Left lobe of liver (tissue), 2 donors: Measurements from ENCODE around the gene C11orf68. TPM values are rescaled to one million over a fixed set of nuclear protein-coding genes. Genes with fewer than 3 reads are reported as not detected.
"Not testable (repeated sequence)": the region's sequence is repeated elsewhere in the genome, so short reads cannot be mapped to it uniquely, and the experiment has no call there.

Source experiments
- ATAC-seq: fragments of 200-7000 bp; cut with Tn5 transposase; one replicate; pipeline ENCODE4 v1.9.1; 2020; ENCODE audit warnings: mild to moderate bottlenecking, moderate library complexity
- DNase-seq: peaks from one replicate; pipeline ENCODE4 v3.0.0-alpha.2; 2020; ENCODE audit warnings: low spot score
- total RNA-seq: library from RNA; stranded (reverse); gene quantifications from one replicate; pipeline ENCODE4 v1.2.1, GENCODE V29; 2021
- donor health status: DM: no; HTN: no; CAD: no; lungs with moderate emphysema.
- donor health status: DM: no; HTN: yes; CAD: no.

C11orf68 gene
- 13.6 TPM for total RNA-seq

DNA sequence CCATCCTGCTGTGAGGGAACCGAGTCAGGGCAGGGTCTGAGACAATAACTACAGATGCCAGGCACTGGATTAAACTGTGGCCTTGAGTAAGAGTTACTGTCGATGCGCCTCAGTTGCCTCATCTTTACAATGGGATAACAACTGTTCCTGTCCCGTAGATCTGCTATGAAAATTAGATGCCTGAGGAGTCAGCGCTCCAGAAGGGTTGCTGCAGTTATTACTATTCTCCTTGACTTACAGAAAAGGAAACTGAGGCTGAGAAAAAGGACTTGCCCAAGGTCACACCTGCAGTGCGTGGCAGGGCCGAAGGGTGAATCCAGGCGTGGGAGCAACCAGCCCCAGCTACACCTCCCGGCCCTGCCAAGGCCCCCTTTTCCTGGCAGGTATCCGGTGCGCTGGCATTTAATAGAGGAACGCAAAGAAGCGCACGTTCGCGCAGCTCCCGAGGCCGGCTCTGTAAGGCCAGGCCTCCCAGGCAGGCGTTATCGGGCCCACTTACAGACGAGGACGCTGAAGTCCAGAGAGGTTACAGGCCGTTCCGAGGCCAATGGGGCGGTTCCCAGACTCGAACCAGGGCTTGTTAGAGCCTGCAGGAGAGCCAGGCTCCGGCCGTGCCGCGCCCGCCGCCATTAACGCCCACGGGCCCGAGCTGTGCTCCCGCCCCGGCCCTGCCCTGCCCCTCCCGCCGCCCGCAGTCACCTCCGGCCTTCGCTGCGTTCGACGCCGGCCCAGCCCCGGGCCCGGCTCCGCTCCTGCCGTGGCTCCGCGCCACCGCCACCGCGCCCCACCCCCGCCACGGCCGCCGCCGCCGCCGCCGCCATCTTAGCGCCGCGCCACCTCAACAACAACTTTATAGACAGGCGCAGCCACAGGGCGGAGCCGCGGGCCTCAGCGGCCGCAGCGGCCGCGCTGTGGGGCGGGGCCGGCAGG is at the start of gene C11orf68:
Gene C11orf68 (minus strand): TSS at position 852 of the 930 bp plus-strand sequence. CDS start 31 bp downstream, at position 821.
- ATAC-seq = no peak
- no peak for DNase-seq

- no peak for ATAC-seq
- DNase-seq = no peak
These were observed 48.6 kb upstream of the C11orf68 start for GRCh38 chr11:65967329-65967934.

DNA sequence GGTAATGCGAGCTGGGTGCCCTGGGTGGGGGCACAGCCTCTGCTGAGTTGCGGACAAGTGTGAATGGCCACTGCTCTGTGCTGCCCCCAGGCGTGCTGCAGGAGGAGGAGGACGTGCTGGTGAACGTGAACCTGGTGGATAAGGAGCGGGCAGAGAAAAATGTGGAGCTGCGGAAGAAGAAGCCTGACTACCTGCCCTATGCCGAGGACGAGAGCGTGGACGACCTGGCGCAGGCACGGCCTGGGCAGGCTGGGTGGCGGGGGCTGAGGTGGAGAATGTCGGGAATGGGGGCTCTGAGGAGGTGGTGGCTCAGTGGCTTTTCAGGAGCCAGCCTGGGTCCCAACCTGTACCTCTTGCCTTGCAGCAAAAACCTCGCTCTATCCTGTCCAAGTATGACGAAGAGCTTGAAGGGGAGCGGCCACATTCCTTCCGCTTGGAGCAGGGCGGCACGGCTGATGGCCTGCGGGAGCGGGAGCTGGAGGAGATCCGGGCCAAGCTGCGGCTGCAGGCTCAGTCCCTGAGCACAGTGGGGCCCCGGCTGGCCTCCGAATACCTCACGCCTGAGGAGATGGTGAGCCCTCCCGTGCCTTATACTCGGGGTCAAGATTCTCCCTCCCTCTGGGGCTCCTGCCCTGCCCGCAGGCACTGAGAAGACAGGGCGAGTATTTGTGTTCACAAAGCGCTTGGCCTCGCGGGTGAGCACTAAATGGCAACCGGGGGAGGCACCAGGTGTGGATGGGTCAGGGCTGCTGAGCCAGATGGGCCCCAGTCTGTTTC is 47.3 kb upstream of the C11orf68 start:
- no peak for DNase-seq

DNA sequence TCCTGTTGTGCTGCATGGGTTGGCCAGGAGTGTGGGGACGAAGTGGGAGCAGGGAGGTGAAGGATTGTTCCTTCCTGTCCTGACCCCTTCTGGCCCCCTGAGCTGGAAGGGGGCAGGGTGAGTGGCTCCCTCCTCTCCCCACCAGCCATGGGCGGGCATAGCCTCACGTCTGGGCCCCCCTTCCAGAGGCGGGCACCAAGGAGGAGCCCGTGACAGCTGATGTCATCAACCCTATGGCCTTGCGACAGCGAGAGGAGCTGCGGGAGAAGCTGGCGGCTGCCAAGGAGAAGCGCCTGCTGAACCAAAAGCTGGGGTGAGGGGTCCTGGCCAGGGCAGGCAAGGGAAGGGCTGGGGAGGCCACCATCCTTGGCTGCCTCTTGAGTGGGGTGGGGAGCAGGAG is 46.0 kb upstream of the C11orf68 start:
- ATAC-seq (no peak), DNase-seq (no peak)

More for the DNA sequence above, 47.3 kb upstream of the C11orf68 start:
- ATAC-seq = no peak

- ATAC-seq (no peak), DNase-seq (no peak)
These were observed 43.3 kb upstream of the C11orf68 start for GRCh38 chr11:65962141-65962564.

- ATAC-seq (peak; percentile 96), DNase-seq (peak; percentile 98)
These were observed 42.6 kb upstream of the C11orf68 start, which contains the start of gene SART1 for GRCh38 chr11:65961267-65962140. Gene SART1 (plus strand): TSS chr11:65961734. CDS start chr11:65961781, 47 bp downstream.

DNA sequence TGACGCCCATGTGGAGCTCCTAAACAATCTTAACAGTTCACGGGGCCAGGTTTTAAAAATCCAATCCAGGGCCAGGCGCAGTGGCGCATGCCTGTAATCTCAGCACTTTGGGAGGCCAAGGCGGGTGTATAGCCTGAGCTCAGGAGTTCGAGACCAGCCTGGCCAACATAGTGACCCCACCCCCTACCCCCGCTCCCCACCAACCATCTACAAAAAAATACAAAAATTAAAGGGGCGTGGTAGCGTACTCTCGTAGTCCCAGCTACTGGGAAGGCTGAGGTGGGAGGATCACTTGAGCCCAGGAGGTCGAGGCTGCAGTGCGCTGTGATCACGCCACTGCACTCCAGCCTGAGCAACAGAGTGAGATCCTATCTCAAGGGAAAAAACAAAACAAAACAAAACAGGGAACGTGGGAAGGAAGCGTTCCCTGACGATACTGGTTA is 42.0 kb upstream of the C11orf68 start:
- DNase-seq (no peak), ATAC-seq (no peak)

- no peak for DNase-seq
- no peak for ATAC-seq
These were observed 40.0 kb upstream of the C11orf68 start for GRCh38 chr11:65958774-65959420.

DNA sequence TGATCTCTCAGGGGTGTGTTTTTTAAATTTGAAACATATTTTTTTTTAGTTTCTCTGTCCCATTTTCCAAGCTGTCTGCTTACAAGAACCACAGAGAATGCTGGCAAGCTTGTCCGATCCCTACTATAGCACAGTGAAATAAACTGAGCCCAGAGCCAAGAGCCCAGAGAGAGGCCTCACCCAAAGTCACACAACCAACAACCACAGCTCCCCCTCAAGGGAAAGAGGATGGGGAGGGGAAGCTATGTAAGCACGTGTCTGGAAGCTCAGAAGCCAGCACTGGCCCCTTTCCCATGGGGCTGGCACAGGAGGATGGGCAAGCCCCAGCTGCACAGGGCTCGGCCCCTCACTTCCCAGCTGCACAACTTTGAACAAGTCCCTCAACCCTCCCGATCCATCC is 39.4 kb upstream of the C11orf68 start:
- ATAC-seq (no peak), DNase-seq (no peak)

- DNase-seq = no peak
- ATAC-seq = no peak
These were observed 35.9 kb upstream of the C11orf68 start for GRCh38 chr11:65954771-65955170.

GRCh38 chr11:65953471-65953870 is 34.6 kb upstream of the C11orf68 start:
- ATAC-seq (no peak), DNase-seq (no peak)

GRCh38 chr11:65952052-65952521 is 33.2 kb upstream of the C11orf68 start:
- ATAC-seq = peak; percentile 42

DNA sequence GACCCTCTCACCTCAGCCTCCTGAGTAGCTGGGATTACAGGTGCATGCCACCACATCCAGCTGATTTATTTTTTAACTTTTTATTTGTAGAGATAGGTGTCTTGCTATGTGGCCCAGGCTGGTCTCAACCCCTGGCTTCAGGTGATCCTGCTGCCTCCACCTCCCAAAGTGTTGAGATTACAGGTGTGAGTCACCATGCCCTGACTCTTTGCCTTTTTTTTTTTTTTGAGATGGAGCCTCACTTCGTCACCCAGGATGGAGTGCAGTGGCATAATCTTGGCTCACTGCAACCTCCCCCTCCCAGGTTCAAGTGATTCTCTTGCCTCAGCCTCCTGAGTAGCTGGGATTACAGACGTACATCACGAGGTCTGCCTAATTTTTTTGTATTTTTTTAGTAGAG is 32.8 kb upstream of the C11orf68 start:
- not testable (repeated sequence) for ATAC-seq, DNase-seq

More at GRCh38 chr11:65952052-65952521, 33.2 kb upstream of the C11orf68 start:
- DNase-seq = no peak

- DNase-seq, ATAC-seq: not testable (repeated sequence)
These were observed 31.8 kb upstream of the C11orf68 start for GRCh38 chr11:65950711-65951110.

GRCh38 chr11:65947603-65948125 is 28.8 kb upstream of the C11orf68 start:
- DNase-seq = no peak
- no peak for ATAC-seq

- no peak for ATAC-seq
- DNase-seq = no peak
These were observed 28.3 kb upstream of the C11orf68 start for GRCh38 chr11:65947133-65947532.

- DNase-seq (no peak), ATAC-seq (no peak)
These were observed 27.8 kb upstream of the C11orf68 start for GRCh38 chr11:65946655-65947054.

DNA sequence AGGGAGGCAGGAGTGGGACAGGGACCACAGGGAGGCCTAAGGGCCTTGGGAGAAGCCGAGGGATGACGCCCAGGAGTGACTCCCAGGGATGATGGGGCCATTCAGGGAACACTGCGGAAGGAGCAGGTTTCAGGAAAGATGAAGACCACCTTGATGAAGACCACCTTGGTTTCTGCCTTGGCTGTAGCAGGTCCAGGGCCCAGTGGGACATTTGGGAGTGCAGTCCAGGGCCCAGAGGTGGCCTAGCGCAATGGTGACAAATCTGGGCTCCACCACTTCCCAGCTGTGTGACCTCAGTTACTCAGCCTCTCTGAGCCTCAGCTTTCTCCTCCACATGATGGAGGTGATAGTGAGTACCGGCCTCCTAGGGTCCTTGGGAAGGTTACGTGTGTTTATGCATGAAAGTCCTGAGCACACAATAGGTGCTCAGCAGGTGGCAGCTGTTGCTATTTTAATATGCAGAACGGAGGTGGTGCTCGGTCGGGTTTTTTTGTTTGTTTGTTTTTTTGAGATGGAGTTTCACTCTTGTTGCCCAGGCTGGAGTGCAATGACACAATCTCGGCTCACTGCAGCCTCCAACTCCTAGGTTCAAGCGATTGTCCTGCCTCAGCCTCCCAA is 27.2 kb upstream of the C11orf68 start:
- DNase-seq = no peak
- ATAC-seq = no peak
